WTC11 (cell line): ENCODE results near the gene RPS3. TPM values are rescaled to one million over a fixed set of nuclear protein-coding genes. Genes with fewer than 3 reads are reported as not detected.

Experiments
- ATAC-seq: fragments of 200-7000 bp; cut with Tn5 transposase; 2 replicates; pipeline ENCODE4 v1.10.0; 2021; ENCODE audit warnings: mild to moderate bottlenecking, moderate library complexity
- CTCF ChIA-PET: fragments of 300-600 bp; sonication (Branson Sonifier 250); formaldehyde crosslinking; loops from one replicate; lab custom pipeline; 2021; ENCODE audit warnings: antibody characterized with exemption; lab: Charles Lee
- POLR2A ChIA-PET: fragments of 350-600 bp; sonication (Branson Sonifier 250); formaldehyde crosslinking; loops from one replicate; lab custom pipeline; 2021; ENCODE audit warnings: antibody characterized with exemption; lab: Charles Lee
- DNase-seq: peaks from one replicate; pipeline ENCODE4 v3.0.0; 2021; ENCODE audit warnings: low spot score
- H3K27ac Mint-ChIP-seq: 2 replicates; pipeline ENCODE4 v1.8.0; 2021; ENCODE audit warnings: mixed read lengths
- H3K27me3 Mint-ChIP-seq: 2 replicates; pipeline ENCODE4 v1.8.0; 2021; ENCODE audit warnings: low read depth, mild to moderate bottlenecking, moderate library complexity, mixed read lengths
- H3K36me3 Mint-ChIP-seq: 2 replicates; pipeline ENCODE4 v1.8.0; 2021; ENCODE audit warnings: mixed read lengths
- H3K4me1 Mint-ChIP-seq: 2 replicates; pipeline ENCODE4 v1.8.0; 2022; ENCODE audit warnings: mixed read lengths
- H3K4me3 Mint-ChIP-seq: 2 replicates; pipeline ENCODE4 v1.8.0; 2021; ENCODE audit warnings: mild to moderate bottlenecking, moderate library complexity, mixed read lengths
- H3K9me3 Mint-ChIP-seq: 2 replicates; pipeline ENCODE4 v1.8.0; 2021; ENCODE audit warnings: mixed read lengths
- CREM ChIP-seq: sonication (generic); formaldehyde crosslinking; IDR thresholded peaks from 2 replicates; pipeline ENCODE4 v1.8.1; 2022; ENCODE audit warnings: mild to moderate bottlenecking, missing genetic modification reagents, moderate library complexity
- FOXJ3 ChIP-seq: sonication (generic); formaldehyde crosslinking; IDR thresholded peaks from 2 replicates; pipeline ENCODE4 v1.9.0; 2021; ENCODE audit warnings: missing genetic modification reagents, mild to moderate bottlenecking, borderline replicate concordance
- JAZF1 ChIP-seq: fragments of 250-450 bp; sonication (Bioruptor Pico); IDR thresholded peaks from 2 replicates; pipeline ENCODE4 v1.9.0; 2021; ENCODE audit warnings: moderate library complexity, mild to moderate bottlenecking, inconsistent platforms
- JUN ChIP-seq: sonication (generic); formaldehyde crosslinking; IDR thresholded peaks from 2 replicates; pipeline ENCODE4 v1.8.0; 2023; ENCODE audit warnings: mild to moderate bottlenecking, missing genetic modification reagents
- MYBL2 ChIP-seq: sonication (generic); formaldehyde crosslinking; IDR thresholded peaks from 2 replicates; pipeline ENCODE4 v1.8.1; 2023; ENCODE audit warnings: mild to moderate bottlenecking, moderate library complexity, missing genetic modification reagents
- NFATC4 ChIP-seq: fragments of 250-450 bp; sonication (Bioruptor Pico); IDR thresholded peaks from 2 replicates; pipeline ENCODE4 v1.9.0; 2021; ENCODE audit warnings: mild to moderate bottlenecking
- RELA ChIP-seq: sonication (generic); formaldehyde crosslinking; IDR thresholded peaks from 2 replicates; pipeline ENCODE4 v1.8.1; 2022; ENCODE audit warnings: missing genetic modification reagents, mild to moderate bottlenecking, borderline replicate concordance
- SOX15 ChIP-seq: fragments of 250-450 bp; sonication (Bioruptor Pico); IDR thresholded peaks from 2 replicates; pipeline ENCODE4 v1.9.0; 2021; ENCODE audit warnings: mild to moderate bottlenecking
- ZNF138 ChIP-seq: sonication (generic); formaldehyde crosslinking; conservative IDR thresholded peaks from 2 replicates; pipeline ENCODE4 v1.8.1; 2022; ENCODE audit warnings: mild to moderate bottlenecking, moderate library complexity, missing genetic modification reagents
- total RNA-seq: library from RNA; stranded (reverse); gene quantifications from 3 replicates; pipeline ENCODE4 v1.2.3, GENCODE V29; 2021
- TF ChIP-seq, protein P1 (sequence below): sonication (generic); formaldehyde crosslinking; IDR thresholded peaks from 2 replicates; pipeline ENCODE4 v1.8.0; 2022; ENCODE audit warnings: mild to moderate bottlenecking, missing genetic modification reagents
- TF ChIP-seq, protein P2 (sequence below): sonication (generic); formaldehyde crosslinking; IDR thresholded peaks from 2 replicates; pipeline ENCODE4 v1.8.0; 2022; ENCODE audit warnings: mild to moderate bottlenecking, missing genetic modification reagents
- TF ChIP-seq, protein P3 (sequence below): sonication (generic); formaldehyde crosslinking; IDR thresholded peaks from 2 replicates; pipeline ENCODE4 v1.8.1; 2022; ENCODE audit warnings: low read depth, mild to moderate bottlenecking, moderate library complexity, missing genetic modification reagents, borderline replicate concordance
- TF ChIP-seq, protein P4 (sequence below): fragments of 200-600 bp; IDR thresholded peaks from 2 replicates; pipeline ENCODE4 v1.8.0; 2022; ENCODE audit warnings: antibody characterized with exemption
- TF ChIP-seq, protein P5 (sequence below): sonication (generic); formaldehyde crosslinking; IDR thresholded peaks from 2 replicates; pipeline ENCODE4 v1.8.0; 2023; ENCODE audit warnings: missing genetic modification reagents
- TF ChIP-seq, protein P6 (sequence below): sonication (generic); formaldehyde crosslinking; IDR thresholded peaks from 2 replicates; pipeline ENCODE4 v1.8.1; 2023; ENCODE audit warnings: mild to moderate bottlenecking, moderate library complexity, missing genetic modification reagents
- TF ChIP-seq, protein P7 (sequence below): sonication (generic); formaldehyde crosslinking; IDR thresholded peaks from 2 replicates; pipeline ENCODE4 v1.8.1; 2023; ENCODE audit warnings: mild to moderate bottlenecking, missing genetic modification reagents

The RPS3 gene
- total RNA-seq, 1 experiment from 2014 or later, result 3,967 TPM

DNA sequence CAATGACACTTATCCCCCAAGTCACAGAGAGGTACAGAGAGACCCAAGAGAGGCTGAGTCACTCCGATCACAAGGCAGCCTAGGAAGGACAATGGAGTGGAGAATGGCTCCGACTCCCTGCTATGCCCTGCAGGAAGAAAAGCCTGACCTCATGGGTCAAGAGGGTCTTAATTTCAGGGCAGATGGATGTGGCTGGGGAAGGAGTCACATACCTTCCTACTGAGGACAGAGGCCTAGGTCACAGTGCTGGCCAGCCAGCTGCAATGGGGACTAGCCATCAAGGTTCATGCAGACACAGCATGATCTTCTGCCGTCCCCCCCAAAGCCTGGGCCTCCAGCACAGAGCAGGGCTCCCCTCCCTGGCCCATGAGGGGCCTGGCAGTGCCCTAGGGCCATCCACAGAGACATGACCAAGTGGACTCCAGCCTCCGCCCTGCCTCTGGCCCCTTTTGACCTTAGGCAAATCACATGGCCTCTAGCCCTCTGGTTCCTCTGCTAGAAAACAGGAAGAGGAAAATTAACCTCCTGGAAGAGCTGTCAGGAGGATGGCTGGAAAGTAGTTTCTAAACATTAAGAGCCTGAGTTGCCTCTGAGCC, 49.7 kb upstream of the RPS3 start:
- TF ChIP-seq, protein P1, sequence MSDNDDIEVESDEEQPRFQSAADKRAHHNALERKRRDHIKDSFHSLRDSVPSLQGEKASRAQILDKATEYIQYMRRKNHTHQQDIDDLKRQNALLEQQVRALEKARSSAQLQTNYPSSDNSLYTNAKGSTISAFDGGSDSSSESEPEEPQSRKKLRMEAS (CRISPR knock-in tag), result no peak
- TF ChIP-seq RELA (CRISPR knock-in tag), result no peak
- no peak for TF ChIP-seq NFATC4 (CRISPR knock-in tag)
- no peak for TF ChIP-seq ZNF138 (CRISPR knock-in tag)
- no peak for TF ChIP-seq SOX15 (CRISPR knock-in tag)
- TF ChIP-seq, all 79 proteins: peak for 0
- peak overlapping the region; percentile 80 for H3K4me3 Mint-ChIP-seq
- no peak for DNase-seq
- ATAC-seq, result no peak
- ChIA-PET CTCF (interaction anchor here (0.5 to 6.9 kb wide), 3 partner anchors 9 to 577 kb away, joined by 3 to 34 read pairs (median 24); no protein-coding TSS in a partner anchor), POLR2A (interaction anchor here (1.7 kb wide), 1 partner anchor 10 kb away, joined by 6 read pairs; no protein-coding TSS in a partner anchor)
- peaks cover 8% of the 10 kb centered on the region for H3K27me3 Mint-ChIP-seq
- peaks cover 5% of the 10 kb centered on the region; the same call in 1 of the 2 replicates for H3K36me3 Mint-ChIP-seq
- H3K27ac Mint-ChIP-seq, result peak overlapping the region; percentile 81
- no peaks in the 10 kb centered on the region for H3K9me3 Mint-ChIP-seq
- H3K4me1 Mint-ChIP-seq, result peaks cover 78% of the 10 kb centered on the region

DNA sequence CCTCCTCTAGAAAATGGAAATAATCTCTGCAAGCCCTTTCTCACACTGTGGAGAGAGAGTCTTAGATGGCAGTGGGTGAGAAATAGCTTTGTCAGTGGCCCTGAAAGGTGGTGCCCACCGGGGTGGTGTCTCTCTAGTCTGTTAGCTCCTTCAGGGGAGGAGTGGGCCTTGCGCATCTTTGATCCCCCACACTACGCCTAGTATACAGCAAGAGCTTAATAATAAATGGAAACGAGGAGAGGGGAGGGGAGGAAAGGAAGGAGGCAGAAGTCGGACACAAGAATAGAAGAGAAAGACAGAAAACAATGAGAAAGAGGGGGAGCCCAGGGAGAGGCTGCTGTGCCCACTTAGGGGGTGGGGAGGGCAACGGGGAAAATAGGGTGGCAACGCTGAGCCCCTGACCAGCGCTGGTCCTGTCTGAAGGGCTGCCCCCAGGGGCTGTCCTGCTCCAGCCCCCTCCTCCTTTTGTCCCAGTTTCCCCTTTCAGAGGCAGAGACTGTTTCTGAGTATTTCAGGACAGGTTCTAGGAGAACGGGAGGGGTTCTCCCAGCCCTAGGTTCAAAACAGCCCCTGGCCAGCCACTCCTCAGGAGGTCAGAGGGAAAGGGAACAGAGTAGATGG, 49.1 kb upstream of the RPS3 start:
- CTCF ChIA-PET, result interaction anchor here (0.5 to 6.9 kb wide), 5 partner anchors 10 to 578 kb away, joined by 3 to 34 read pairs (median 5); no protein-coding TSS in a partner anchor
- no peak for ATAC-seq
- peak overlapping the region; percentile 80 for H3K4me3 Mint-ChIP-seq
- no peak for TF ChIP-seq FOXJ3 (CRISPR knock-in tag)
- TF ChIP-seq, protein P2, sequence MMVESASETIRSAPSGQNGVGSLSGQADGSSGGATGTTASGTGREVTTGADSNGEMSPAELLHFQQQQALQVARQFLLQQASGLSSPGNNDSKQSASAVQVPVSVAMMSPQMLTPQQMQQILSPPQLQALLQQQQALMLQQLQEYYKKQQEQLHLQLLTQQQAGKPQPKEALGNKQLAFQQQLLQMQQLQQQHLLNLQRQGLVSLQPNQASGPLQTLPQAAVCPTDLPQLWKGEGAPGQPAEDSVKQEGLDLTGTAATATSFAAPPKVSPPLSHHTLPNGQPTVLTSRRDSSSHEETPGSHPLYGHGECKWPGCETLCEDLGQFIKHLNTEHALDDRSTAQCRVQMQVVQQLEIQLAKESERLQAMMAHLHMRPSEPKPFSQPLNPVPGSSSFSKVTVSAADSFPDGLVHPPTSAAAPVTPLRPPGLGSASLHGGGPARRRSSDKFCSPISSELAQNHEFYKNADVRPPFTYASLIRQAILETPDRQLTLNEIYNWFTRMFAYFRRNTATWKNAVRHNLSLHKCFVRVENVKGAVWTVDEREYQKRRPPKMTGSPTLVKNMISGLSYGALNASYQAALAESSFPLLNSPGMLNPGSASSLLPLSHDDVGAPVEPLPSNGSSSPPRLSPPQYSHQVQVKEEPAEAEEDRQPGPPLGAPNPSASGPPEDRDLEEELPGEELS, result no peak
- TF ChIP-seq, protein P3, sequence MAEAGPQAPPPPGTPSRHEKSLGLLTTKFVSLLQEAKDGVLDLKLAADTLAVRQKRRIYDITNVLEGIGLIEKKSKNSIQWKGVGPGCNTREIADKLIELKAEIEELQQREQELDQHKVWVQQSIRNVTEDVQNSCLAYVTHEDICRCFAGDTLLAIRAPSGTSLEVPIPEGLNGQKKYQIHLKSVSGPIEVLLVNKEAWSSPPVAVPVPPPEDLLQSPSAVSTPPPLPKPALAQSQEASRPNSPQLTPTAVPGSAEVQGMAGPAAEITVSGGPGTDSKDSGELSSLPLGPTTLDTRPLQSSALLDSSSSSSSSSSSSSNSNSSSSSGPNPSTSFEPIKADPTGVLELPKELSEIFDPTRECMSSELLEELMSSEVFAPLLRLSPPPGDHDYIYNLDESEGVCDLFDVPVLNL (CRISPR knock-in tag), result no peak
- TF ChIP-seq CREM (CRISPR knock-in tag), result no peak
- TF ChIP-seq, protein P4, sequence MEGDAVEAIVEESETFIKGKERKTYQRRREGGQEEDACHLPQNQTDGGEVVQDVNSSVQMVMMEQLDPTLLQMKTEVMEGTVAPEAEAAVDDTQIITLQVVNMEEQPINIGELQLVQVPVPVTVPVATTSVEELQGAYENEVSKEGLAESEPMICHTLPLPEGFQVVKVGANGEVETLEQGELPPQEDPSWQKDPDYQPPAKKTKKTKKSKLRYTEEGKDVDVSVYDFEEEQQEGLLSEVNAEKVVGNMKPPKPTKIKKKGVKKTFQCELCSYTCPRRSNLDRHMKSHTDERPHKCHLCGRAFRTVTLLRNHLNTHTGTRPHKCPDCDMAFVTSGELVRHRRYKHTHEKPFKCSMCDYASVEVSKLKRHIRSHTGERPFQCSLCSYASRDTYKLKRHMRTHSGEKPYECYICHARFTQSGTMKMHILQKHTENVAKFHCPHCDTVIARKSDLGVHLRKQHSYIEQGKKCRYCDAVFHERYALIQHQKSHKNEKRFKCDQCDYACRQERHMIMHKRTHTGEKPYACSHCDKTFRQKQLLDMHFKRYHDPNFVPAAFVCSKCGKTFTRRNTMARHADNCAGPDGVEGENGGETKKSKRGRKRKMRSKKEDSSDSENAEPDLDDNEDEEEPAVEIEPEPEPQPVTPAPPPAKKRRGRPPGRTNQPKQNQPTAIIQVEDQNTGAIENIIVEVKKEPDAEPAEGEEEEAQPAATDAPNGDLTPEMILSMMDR, result no peak
- TF ChIP-seq, protein P5, sequence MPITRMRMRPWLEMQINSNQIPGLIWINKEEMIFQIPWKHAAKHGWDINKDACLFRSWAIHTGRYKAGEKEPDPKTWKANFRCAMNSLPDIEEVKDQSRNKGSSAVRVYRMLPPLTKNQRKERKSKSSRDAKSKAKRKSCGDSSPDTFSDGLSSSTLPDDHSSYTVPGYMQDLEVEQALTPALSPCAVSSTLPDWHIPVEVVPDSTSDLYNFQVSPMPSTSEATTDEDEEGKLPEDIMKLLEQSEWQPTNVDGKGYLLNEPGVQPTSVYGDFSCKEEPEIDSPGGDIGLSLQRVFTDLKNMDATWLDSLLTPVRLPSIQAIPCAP (CRISPR knock-in tag), result no peak
- TF ChIP-seq JUN (CRISPR knock-in tag), result no peak
- TF ChIP-seq, protein P6, sequence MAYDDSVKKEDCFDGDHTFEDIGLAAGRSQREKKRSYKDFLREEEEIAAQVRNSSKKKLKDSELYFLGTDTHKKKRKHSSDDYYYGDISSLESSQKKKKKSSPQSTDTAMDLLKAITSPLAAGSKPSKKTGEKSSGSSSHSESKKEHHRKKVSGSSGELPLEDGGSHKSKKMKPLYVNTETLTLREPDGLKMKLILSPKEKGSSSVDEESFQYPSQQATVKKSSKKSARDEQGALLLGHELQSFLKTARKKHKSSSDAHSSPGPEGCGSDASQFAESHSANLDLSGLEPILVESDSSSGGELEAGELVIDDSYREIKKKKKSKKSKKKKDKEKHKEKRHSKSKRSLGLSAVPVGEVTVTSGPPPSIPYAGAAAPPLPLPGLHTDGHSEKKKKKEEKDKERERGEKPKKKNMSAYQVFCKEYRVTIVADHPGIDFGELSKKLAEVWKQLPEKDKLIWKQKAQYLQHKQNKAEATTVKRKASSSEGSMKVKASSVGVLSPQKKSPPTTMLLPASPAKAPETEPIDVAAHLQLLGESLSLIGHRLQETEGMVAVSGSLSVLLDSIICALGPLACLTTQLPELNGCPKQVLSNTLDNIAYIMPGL (CRISPR knock-in tag), result no peak
- TF ChIP-seq MYBL2 (CRISPR knock-in tag), result no peak
- TF ChIP-seq, protein P7, sequence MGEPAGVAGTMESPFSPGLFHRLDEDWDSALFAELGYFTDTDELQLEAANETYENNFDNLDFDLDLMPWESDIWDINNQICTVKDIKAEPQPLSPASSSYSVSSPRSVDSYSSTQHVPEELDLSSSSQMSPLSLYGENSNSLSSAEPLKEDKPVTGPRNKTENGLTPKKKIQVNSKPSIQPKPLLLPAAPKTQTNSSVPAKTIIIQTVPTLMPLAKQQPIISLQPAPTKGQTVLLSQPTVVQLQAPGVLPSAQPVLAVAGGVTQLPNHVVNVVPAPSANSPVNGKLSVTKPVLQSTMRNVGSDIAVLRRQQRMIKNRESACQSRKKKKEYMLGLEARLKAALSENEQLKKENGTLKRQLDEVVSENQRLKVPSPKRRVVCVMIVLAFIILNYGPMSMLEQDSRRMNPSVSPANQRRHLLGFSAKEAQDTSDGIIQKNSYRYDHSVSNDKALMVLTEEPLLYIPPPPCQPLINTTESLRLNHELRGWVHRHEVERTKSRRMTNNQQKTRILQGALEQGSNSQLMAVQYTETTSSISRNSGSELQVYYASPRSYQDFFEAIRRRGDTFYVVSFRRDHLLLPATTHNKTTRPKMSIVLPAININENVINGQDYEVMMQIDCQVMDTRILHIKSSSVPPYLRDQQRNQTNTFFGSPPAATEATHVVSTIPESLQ (CRISPR knock-in tag), result no peak
- TF ChIP-seq JAZF1, result no peak
- TF ChIP-seq, all 79 proteins: peak for 0
- H3K4me1 Mint-ChIP-seq, result peaks cover 73% of the 10 kb centered on the region
- H3K9me3 Mint-ChIP-seq, result no peaks in the 10 kb centered on the region
- H3K36me3 Mint-ChIP-seq, result peaks cover 5% of the 10 kb centered on the region; the same call in 1 of the 2 replicates
- DNase-seq, result no peak
- peaks cover 8% of the 10 kb centered on the region for H3K27me3 Mint-ChIP-seq
- POLR2A ChIA-PET, result interaction anchor here (1.7 kb wide), 1 partner anchor 10 kb away, joined by 6 read pairs; no protein-coding TSS in a partner anchor
- peak overlapping the region; percentile 81 for H3K27ac Mint-ChIP-seq
